Kidney (tissue), 14 donors: ENCODE results near the gene CRB2. TPM values are rescaled to one million over a fixed set of nuclear protein-coding genes. Genes with fewer than 3 reads are reported as not detected.

ENCODE experiments used
- DNase-seq, 5 donors: peaks; one replicate each; pipeline ENCODE4 v3.0.0-alpha.2; 2013 to 2020
- FAIRE-seq: peaks from 2 replicates; lab custom pipeline; 2012; peaks lifted over from hg19 to GRCh38; lab: Jason Lieb, UNC
- H3K27ac ChIP-seq, 2 donors: one replicate each; pipeline ENCODE4 v1.7.0; 2013; ENCODE audit warnings: low read depth in 2 of 2, low read length in 2 of 2, inconsistent platforms in 1 of 2
- H3K27me3 ChIP-seq: one replicate; pipeline ENCODE4 v1.7.1; 2013; ENCODE audit warnings: low read length, inconsistent platforms; ENCODE audit not compliant: control insufficient read depth, insufficient read depth
- H3K36me3 ChIP-seq, 3 donors: one replicate each; pipeline versions ENCODE4 v1.7.0 to v1.7.1; 2013; ENCODE audit warnings: low read length in 3 of 3, control low read depth in 1 of 3, inconsistent platforms in 1 of 3; ENCODE audit not compliant: insufficient read depth in 3 of 3, control insufficient read depth in 2 of 3
- H3K4me1 ChIP-seq, 3 donors: one replicate each; pipeline versions ENCODE4 v1.7.0 to v1.7.1; 2013; ENCODE audit warnings: low read length in 3 of 3, inconsistent platforms in 1 of 3, low read depth in 1 of 3; ENCODE audit not compliant: control insufficient read depth in 2 of 3, insufficient read depth in 2 of 3
- H3K4me3 ChIP-seq, 3 donors: one replicate each; pipeline versions ENCODE4 v1.7.0 to v1.8.1; 2013; ENCODE audit warnings: low read length in 3 of 3, control low read depth in 1 of 3, inconsistent platforms in 1 of 3
- H3K9ac ChIP-seq, 3 donors: one replicate each; pipeline versions ENCODE4 v1.7.0 to v1.7.1; 2013; ENCODE audit warnings: low read length in 3 of 3, control low read depth in 1 of 3, inconsistent platforms in 1 of 3
- H3K9me3 ChIP-seq, 3 donors: one replicate each; pipeline versions ENCODE4 v1.7.0 to v1.7.1; 2013; ENCODE audit warnings: low read length in 3 of 3, control low read depth in 1 of 3, inconsistent platforms in 1 of 3; ENCODE audit not compliant: control insufficient read depth in 2 of 3, insufficient read depth in 1 of 3
- intact Hi-C: fragments of 100-400 bp; cut with DNase I; formaldehyde crosslinking; loops from one replicate; pipeline ENCODE4 v1.11.1; 2022
- polyA plus RNA-seq: library from polyadenylated mRNA; stranded (reverse); fragments of 350-450 nt; fragmentation: Illumina TruSeq; extraction: RNeasy Lipid Tissue Mini Kit (QIAGEN cat#74804); gene quantifications from one replicate; pipeline ENCODE4 v1.2.3, GENCODE V29; 2014; ENCODE audit warnings: low read depth, low replicate concordance; ENCODE audit not compliant: insufficient read depth
- total RNA-seq: library from RNA; stranded (reverse); fragmentation: NEBNext Ultra II Directional; extraction: Animal tissue kit (Norgen Biotek cat#: 25700); gene quantifications from one replicate; pipeline ENCODE4 v1.2.1, GENCODE V29; 2021
- TF ChIP-seq, protein P1 (sequence below): IDR thresholded peaks from 3 replicates; pipeline ENCODE4 v1.5.1; 2012; ENCODE audit warnings: mild to moderate bottlenecking, moderate library complexity, borderline replicate concordance; ENCODE audit not compliant: insufficient read depth; ENCODE audit errors: extremely low read depth
- donor health status: control.
- donor health status: control.
- donor health status: control.
- donor health status: control.
- donor health status: control.
- donor health status: DM: yes; HTN: yes; CAD: no.
- donor health status: Normal renal cell carcinoma (clear cell type).

The CRB2 gene
- total and polyA plus RNA-seq, 2 donors from 2014 or later, result 0.88 to 8.4 TPM

DNA sequence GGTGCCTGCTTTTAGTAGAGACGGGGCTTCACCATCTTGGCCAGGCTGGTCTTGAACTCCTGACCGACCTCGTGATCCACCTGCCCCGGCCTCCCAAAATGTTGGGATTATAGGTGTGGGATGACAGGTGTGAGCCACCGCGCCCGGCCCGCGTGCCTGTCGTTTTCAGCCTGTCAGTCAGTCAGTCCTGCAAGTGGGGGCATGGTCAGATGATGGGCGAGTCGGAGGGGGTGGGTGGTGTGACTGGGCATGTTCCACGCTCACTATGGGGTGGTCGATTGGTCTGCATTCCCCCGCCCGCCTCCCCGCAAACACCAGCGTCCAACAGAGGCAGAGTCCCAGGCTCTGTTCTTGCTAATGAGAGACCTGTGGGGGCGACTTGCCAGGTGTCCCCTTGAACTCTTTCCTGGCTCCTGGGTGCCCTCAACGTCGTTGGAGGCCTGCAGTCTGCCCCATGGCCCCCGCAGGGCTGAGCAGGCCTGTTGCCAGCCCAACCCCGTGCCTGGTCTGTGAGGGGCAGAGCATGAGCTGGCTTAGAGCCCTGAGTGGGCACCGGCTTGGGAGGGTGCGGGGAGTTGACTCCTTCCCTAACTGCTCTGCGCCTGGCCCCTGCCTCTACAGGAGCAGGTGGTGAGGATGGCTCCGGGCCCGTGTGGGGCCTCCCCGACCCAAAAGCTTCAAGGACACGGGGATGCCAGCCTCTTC lies 23.1 kb downstream of the CRB2 start:
- DNase-seq, result peak in 1 of 5 donors; percentile 54
- Histone ChIP-seq H3K36me3 (no peaks in the 10 kb centered on the region), H3K27ac (no peak overlapping the region), H3K27me3 (no peaks in the 10 kb centered on the region), H3K9me3 (no peaks in the 10 kb centered on the region), H3K4me3 (no peak overlapping the region), H3K4me1 (peaks cover 0 to 10% (median 0%) of the 10 kb centered on the region in 3 donors), H3K9ac (no peak overlapping the region)
- TF ChIP-seq, protein P1, sequence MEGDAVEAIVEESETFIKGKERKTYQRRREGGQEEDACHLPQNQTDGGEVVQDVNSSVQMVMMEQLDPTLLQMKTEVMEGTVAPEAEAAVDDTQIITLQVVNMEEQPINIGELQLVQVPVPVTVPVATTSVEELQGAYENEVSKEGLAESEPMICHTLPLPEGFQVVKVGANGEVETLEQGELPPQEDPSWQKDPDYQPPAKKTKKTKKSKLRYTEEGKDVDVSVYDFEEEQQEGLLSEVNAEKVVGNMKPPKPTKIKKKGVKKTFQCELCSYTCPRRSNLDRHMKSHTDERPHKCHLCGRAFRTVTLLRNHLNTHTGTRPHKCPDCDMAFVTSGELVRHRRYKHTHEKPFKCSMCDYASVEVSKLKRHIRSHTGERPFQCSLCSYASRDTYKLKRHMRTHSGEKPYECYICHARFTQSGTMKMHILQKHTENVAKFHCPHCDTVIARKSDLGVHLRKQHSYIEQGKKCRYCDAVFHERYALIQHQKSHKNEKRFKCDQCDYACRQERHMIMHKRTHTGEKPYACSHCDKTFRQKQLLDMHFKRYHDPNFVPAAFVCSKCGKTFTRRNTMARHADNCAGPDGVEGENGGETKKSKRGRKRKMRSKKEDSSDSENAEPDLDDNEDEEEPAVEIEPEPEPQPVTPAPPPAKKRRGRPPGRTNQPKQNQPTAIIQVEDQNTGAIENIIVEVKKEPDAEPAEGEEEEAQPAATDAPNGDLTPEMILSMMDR, result no peak
- no peak for FAIRE-seq
- intact Hi-C loops, result no loop called here

DNA sequence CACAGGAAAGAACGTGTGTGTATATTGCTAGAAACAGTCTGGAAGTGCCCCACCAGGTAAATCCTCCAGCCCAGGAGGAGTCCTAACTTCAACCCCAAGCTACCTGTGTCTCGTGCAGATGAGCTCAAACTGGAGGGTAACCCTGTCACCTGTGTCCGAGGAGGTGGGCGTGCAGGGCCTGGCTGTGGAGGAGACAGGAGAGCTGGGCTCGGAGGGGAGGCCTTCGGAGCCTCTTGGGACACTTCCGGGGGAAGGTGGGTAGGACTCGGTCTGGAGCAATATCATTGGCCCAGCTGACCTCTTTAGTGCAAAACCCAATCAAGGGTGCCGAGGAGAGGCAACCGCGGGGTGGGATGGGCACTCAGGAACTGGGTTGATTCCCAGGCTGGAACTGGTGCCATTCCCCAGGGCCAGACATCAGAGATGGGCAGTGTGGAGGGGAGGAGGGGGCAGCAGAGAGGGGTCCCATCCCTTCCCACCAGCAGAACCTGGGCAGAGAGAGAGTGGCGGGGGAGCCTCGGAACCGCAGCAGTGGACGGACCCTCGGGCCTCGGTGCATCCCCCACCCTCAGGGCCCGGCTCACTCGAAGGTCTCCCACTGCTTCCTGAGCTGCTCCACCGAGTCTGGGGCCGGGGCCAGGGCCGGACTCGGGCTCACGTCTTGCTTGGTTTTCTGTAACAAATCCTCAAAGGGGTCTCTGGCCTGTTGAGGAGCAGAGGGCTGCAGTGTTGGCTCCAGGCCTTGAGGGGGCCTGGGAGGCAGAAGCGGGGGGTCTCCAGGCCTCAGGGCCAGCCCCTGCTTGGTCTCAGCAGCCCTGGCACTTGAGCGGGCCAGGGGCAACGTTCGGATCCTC lies 25.1 kb downstream of the CRB2 start:
- no peak overlapping the region for H3K9ac ChIP-seq
- DNase-seq (peak in 1 of 5 donors; percentile 53), FAIRE-seq (no peak)
- peaks cover 0 to under 1% (median 0%) of the 10 kb centered on the region in 3 donors for H3K4me1 ChIP-seq
- H3K36me3 ChIP-seq, result no peaks in the 10 kb centered on the region
- H3K27me3 ChIP-seq, result no peaks in the 10 kb centered on the region
- TF ChIP-seq, protein P1, result no peak
- no peak overlapping the region for H3K4me3 ChIP-seq
- no peaks in the 10 kb centered on the region for H3K9me3 ChIP-seq
- H3K27ac ChIP-seq, result no peak overlapping the region
- intact Hi-C loops, result no loop called here

DNA sequence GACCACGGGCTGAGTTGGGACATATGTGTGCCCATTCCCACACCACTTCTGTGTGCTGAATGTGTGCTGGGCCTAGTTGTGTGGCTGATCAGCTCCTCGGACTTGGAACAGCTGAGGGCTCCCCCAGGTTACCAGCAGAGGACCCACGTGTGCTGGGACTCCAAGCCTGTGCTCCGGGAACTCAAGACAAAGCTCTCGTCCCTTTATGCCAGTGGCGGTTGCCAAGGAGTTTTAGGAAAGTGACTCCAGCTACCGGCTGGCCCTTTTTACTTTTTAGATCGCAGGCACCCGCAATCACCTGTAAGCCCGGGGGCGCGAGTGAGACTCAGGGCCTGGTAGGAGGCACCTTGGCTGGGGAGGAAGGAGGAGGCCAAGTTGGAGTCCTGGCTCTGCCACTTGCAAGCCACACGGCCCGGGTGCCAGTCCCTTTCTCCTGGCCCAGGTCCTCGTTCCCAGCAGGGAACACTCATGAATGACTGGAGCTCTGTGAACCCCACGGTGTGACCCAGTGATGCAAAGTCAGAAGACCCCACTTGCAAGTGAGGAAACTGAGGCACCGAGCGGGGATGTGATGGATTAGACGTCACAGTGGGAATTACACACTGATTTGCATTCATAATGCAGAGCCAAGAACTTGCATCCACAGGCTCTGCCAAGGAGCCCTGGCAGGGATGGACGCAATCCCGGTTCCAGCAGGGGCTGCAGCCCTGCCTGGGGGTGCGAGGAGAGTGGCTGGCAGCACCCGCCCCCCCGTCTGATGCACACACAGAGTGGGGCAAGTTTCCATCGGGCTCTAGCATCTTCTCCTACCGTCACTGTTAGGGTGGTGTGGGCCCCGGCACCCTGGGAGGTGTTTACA lies 26.9 kb downstream of the CRB2 start:
- TF ChIP-seq, protein P1, result no peak
- FAIRE-seq (no peak), DNase-seq (peak in 1 of 5 donors; percentile 48)
- intact Hi-C loops, result no loop called here
- Histone ChIP-seq H3K36me3 (no peaks in the 10 kb centered on the region), H3K4me1 (no peaks in the 10 kb centered on the region), H3K9ac (no peak overlapping the region), H3K4me3 (no peak overlapping the region), H3K27ac (no peak overlapping the region), H3K9me3 (no peaks in the 10 kb centered on the region), H3K27me3 (no peaks in the 10 kb centered on the region)
